ENCODE measurements around the gene CARNS1.
A peak's percentile ranks its signal among the peaks of the same experiment; 100 is the strongest.

Gene CARNS1

GRCh38 chr11:67392183-67392715 is 23.2 kb upstream of the CARNS1 start:
- H3K4me3 ChIP-seq (ENCODE audit: low read length): peak overlapping the region; percentile 65
- TF ChIP-seq, protein P1, sequence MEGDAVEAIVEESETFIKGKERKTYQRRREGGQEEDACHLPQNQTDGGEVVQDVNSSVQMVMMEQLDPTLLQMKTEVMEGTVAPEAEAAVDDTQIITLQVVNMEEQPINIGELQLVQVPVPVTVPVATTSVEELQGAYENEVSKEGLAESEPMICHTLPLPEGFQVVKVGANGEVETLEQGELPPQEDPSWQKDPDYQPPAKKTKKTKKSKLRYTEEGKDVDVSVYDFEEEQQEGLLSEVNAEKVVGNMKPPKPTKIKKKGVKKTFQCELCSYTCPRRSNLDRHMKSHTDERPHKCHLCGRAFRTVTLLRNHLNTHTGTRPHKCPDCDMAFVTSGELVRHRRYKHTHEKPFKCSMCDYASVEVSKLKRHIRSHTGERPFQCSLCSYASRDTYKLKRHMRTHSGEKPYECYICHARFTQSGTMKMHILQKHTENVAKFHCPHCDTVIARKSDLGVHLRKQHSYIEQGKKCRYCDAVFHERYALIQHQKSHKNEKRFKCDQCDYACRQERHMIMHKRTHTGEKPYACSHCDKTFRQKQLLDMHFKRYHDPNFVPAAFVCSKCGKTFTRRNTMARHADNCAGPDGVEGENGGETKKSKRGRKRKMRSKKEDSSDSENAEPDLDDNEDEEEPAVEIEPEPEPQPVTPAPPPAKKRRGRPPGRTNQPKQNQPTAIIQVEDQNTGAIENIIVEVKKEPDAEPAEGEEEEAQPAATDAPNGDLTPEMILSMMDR (conservative IDR thresholded peaks at IDR 0.05; ENCODE audit: low read length): no peak
- DNase-seq (ENCODE audit: low read depth): no peak

DNA sequence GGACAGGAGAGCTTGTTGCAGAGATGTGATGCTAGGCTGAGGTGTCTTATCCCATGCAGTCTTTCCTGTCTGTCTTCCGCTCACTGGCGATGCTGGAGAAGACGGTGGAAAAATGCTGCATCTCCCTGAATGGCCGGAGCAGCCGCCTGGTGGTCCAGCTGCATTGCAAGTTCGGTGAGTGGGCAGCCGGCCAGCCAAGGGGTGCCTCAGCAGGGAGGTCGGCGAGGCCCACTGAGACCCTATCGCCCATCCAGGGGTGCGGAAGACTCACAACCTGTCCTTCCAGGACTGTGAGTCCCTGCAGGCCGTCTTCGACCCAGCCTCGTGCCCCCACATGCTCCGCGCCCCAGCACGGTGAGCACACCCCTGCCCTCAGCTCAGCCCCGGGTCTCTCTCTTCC is 22.0 kb upstream of the CARNS1 start:
- TF ChIP-seq, protein P1 (conservative IDR thresholded peaks at IDR 0.05; ENCODE audit: low read length): no peak
- no peak for DNase-seq (ENCODE audit: low read depth)
- H3K4me3 ChIP-seq (ENCODE audit: low read length): no peak overlapping the region

- H3K4me3 ChIP-seq (ENCODE audit: low read length): no peak overlapping the region
- TF ChIP-seq, protein P1 (conservative IDR thresholded peaks at IDR 0.05; ENCODE audit: low read length): no peak
- DNase-seq (ENCODE audit: low read depth): no peak
These were observed 21.5 kb upstream of the CARNS1 start for GRCh38 chr11:67393990-67394389.

- no peak overlapping the region for H3K4me3 ChIP-seq (ENCODE audit: low read length)
- TF ChIP-seq, protein P1 (conservative IDR thresholded peaks at IDR 0.05; ENCODE audit: low read length): no peak
- no peak for DNase-seq (ENCODE audit: low read depth)
These were observed 19.8 kb upstream of the CARNS1 start for GRCh38 chr11:67395555-67396258.

- no peak for DNase-seq (ENCODE audit: low read depth)
- no peak overlapping the region for H3K4me3 ChIP-seq (ENCODE audit: low read length)
- TF ChIP-seq, protein P1 (conservative IDR thresholded peaks at IDR 0.05; ENCODE audit: low read length): no peak
These were observed 19.3 kb upstream of the CARNS1 start for GRCh38 chr11:67396259-67396581.

- TF ChIP-seq, protein P1 (conservative IDR thresholded peaks at IDR 0.05; ENCODE audit: low read length): no peak
- no peak for DNase-seq (ENCODE audit: low read depth)
- no peak overlapping the region for H3K4me3 ChIP-seq (ENCODE audit: low read length)
These were observed 18.7 kb upstream of the CARNS1 start for GRCh38 chr11:67396587-67397389.

GRCh38 chr11:67397536-67397935 is 17.9 kb upstream of the CARNS1 start:
- TF ChIP-seq, protein P1 (conservative IDR thresholded peaks at IDR 0.05; ENCODE audit: low read length): no peak
- no peak for DNase-seq (ENCODE audit: low read depth)
- H3K4me3 ChIP-seq (ENCODE audit: low read length): no peak overlapping the region
